CD4-positive, alpha-beta T cell treated with Interleukin-17A for 4 hours (primary cell): Measurements from ENCODE around the gene BRI3BP.

Source experiments
- DNase-seq: peaks from one replicate; pipeline ENCODE4 v3.0.0-alpha.2; 2020; ENCODE audit warnings: mixed read lengths

The BRI3BP gene

GRCh38 chr12:124993626-124994436, at the start of gene BRI3BP:
BRI3BP (plus strand) TSS chr12:124993645; CDS start chr12:124993791, 146 bp downstream.
- DNase-seq = peak; percentile 42

GRCh38 chr12:124946447-124946793, 47.0 kb upstream of the BRI3BP start:
- no peak for DNase-seq

- DNase-seq = no peak
Measured at GRCh38 chr12:124947013-124947412, 46.4 kb upstream of the BRI3BP start.

GRCh38 chr12:124947561-124948398, 45.7 kb upstream of the BRI3BP start:
- no peak for DNase-seq

- DNase-seq = no peak
Measured at GRCh38 chr12:124949066-124949465, 44.4 kb upstream of the BRI3BP start.

- DNase-seq = no peak
Measured at GRCh38 chr12:124949779-124950728, 43.4 kb upstream of the BRI3BP start.

GRCh38 chr12:124952295-124952694, 41.1 kb upstream of the BRI3BP start:
- DNase-seq = no peak

GRCh38 chr12:124952801-124953200, 40.6 kb upstream of the BRI3BP start:
- DNase-seq = no peak

GRCh38 chr12:124953689-124954405, 39.6 kb upstream of the BRI3BP start:
- no peak for DNase-seq

- DNase-seq = no peak
Measured at GRCh38 chr12:124954771-124955170, 38.7 kb upstream of the BRI3BP start.

GRCh38 chr12:124956571-124956970, 36.9 kb upstream of the BRI3BP start:
- no peak for DNase-seq

GRCh38 chr12:124961055-124961454, 32.4 kb upstream of the BRI3BP start:
- no peak for DNase-seq

GRCh38 chr12:124963211-124963610, 30.2 kb upstream of the BRI3BP start:
- no peak for DNase-seq

- DNase-seq = no peak
Measured at GRCh38 chr12:124964251-124964650, 29.2 kb upstream of the BRI3BP start.

GRCh38 chr12:124964836-124965462, 28.5 kb upstream of the BRI3BP start:
- DNase-seq = no peak

- no peak for DNase-seq
Measured at GRCh38 chr12:124967016-124967739, 26.3 kb upstream of the BRI3BP start.

- no peak for DNase-seq
Measured at GRCh38 chr12:124968656-124969055, 24.8 kb upstream of the BRI3BP start.

- DNase-seq = no peak
Measured at GRCh38 chr12:124970647-124971402, 22.6 kb upstream of the BRI3BP start.

- no peak for DNase-seq
Measured at GRCh38 chr12:124971603-124972002, 21.8 kb upstream of the BRI3BP start.

GRCh38 chr12:124972211-124972610, 21.2 kb upstream of the BRI3BP start:
- DNase-seq = no peak
